Pulmonary artery endothelial cell (primary cell): ENCODE measurements around the gene P2RY8. TPM values are rescaled to one million over a fixed set of nuclear protein-coding genes. Genes with fewer than 3 reads are reported as not detected.

Experiments
- DNase-seq: peaks from one replicate; pipeline ENCODE4 v3.0.0-alpha.2; 2011; ENCODE audit warnings: low read depth, low spot score
- total RNA-seq: library from RNA; depleted of rRNA; stranded (reverse); fragments of >200 nt; gene quantifications from 2 replicates; pipeline ENCODE4 v1.2.3, GENCODE V29; 2014

P2RY8 gene
- total RNA-seq, 1 donor from 2014 or later: not detected

DNA sequence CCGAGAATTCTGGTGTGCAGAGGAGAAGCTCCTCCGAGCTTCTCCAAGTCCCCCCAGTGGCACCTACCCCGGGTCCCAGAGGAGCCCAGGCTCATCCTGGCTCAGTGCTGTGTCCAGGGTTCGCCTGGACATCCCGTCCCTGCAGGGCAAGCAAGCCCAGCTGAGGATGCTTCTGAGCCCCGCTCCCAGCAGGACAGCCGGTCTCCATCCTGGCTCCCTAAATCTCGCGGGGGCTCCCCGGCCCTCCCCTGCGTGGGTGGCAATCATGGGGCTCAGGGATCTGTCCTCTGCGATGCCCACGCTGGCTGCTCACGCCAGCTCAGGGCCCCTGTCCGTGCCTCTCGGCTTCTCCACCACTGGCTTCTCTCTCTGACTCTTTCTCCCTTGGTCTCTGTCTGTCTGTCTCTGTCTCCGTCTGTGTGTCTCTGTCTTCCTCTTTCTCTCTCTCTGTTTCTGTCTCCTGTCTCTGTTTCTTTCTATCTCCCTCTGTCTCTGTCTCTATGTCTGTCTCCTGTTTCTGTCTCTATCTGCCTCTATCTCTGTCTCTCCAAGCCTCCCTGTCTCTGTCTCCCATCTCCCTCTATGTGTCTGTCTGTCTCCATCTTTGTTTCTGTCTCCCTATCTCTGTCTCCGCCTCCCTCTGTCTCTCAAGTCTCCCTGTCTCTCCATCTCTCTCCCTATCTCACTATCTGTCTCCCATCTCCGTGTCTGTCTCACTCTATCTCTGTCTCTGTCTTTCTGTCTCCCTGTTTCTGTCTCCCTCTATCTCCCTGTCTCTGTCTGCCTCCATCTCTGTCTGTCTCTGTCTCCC is 117.2 kb downstream of the P2RY8 start:
- DNase-seq: no peak

DNA sequence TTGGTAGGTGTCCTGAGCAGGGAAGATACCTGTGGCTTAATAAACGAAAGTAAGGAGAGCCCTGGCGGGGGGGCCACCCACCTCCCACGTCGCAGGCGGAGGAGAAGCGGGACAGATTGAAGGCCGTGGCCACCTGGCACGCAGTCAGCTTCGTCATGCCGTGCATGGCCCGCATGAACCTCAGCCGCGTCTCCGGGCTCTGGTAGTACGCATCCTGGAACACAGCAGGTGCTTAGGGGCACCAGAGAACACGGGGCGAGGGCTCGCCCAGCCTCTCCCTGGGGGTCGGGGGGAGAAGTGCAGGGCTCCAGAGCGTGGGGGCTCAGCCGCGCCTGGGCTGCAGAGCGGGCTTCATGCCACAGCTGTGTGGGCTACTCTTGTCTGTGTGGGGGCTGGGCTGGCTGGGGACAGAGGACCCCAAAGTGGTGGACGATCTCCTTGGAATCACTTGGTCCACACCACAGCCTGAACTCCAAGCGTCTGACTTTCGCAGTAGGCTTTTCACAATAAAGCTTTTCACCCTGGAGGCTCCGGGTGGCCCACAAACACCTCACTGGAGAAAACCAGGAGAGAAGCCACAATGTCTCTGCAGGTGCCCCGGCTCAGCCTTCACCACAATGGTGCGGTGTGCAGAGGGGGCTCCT is 118.0 kb downstream of the P2RY8 start:
- DNase-seq: no peak

DNA sequence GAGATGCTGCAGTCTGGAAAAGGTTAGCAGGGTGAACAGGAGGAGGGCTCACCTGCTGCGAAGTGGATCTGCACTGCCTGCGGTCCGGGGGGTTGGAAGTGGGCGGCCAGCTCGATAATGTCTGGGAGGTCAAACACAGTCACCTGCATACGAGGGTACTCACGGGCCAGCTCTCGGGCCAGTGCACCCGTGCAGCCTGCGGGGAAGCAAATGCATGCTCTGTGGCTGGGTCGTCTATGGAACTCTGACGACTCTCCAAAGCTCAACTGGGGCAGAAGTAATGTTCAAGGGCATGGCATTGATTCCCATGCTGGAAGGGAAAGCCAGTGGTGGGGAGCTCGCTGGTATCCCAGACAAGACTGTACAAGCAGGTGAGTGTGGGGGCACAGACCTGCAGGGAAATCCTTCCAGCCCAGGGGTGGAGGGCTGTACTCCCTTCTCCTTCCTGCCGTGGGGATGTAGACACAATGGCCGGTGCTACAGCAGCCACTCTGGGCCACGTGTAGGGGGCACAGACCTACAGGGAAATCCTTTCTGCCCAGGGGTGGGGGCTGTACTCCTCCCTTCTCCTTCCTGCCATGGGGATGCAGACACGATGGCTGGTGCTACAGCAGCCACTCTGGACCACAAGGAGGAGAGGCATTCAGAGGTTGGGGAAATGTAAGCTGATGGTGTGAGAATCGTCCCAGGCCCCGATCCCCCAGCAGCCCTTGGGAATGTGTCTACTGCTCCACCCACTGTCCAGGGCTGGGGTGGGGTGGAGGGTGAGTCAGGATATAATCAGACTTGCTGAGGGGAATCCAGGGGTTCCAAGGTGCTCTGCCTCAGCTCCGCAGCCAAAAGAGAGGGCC is 118.8 kb downstream of the P2RY8 start:
- no peak for DNase-seq

DNA sequence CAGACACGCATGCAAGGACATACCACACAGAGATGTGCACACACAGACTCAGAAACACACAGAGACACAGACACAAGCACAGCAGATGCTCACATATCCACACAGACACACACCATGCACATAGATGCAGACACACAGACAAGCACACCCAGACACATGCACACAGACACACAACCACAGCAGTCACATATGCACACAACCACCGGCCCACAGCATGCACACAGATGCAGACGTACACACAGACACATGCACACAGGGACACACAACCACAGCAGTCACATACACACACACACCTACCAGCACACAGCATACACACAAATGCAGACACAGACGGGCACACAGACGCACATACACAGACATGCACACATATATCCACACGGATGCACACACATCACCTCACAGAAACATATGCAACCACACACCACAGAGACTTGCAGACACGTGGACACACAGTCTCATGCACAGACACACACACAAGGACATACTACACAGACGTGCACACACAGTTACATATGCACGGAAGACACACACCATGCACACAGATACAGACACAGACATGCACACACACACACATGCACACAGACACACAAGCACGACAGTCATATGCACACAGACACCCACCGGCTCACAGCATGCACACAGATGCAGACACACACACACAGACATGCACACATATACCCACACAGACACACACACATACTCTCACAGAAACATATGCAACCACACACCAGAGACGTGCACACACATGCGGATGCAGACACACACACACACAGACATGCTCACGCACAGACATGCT is 119.8 kb downstream of the P2RY8 start:
- no peak for DNase-seq

DNA sequence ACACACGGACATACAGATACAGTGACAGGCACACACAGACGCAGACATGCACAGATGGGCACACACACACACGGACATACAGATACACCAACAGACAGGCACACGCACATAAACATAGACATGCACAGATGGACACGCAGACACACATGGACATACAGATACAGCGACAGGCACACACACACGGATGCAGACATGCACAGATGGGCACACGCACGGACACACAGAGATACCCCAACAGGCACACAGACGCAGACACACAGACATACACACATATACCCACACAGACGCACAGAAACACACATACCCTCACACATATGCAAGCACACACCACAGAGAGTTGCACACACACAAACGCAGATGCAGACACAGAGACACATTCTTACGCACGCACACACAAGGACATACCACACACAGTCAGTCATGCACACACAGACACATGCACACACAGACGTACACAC is 120.6 kb downstream of the P2RY8 start:
- no peak for DNase-seq

Other genes starting within 250 kb of the P2RY8 start
- 20.2 and 28.2 TPM in 2 replicates for gene IL3RA, start 200.4 kb downstream of the P2RY8 start, total RNA-seq
- gene SLC25A6, start 145.1 kb downstream of the P2RY8 start, total RNA-seq: 173 and 256 TPM in 2 replicates
- gene ASMTL, start 84.3 kb downstream of the P2RY8 start, total RNA-seq: 8.9 and 25.5 TPM in 2 replicates
- 16.5 and 26.7 TPM in 2 replicates for gene AKAP17A, start 54.4 kb upstream of the P2RY8 start, total RNA-seq
- gene ASMT, start 77.9 kb upstream of the P2RY8 start, total RNA-seq: not detected in 2 replicates